SIG-M5 (cell line): Measurements from ENCODE around the gene KXD1.
"Not testable (repeated sequence)": the region's sequence is repeated elsewhere in the genome, so short reads cannot be mapped to it uniquely, and the experiment has no call there.

Experiments used
- DNase-seq: peaks from one replicate; lab custom pipeline; 2025; lab: John Stamatoyannopoulos, UW

The KXD1 gene

DNA sequence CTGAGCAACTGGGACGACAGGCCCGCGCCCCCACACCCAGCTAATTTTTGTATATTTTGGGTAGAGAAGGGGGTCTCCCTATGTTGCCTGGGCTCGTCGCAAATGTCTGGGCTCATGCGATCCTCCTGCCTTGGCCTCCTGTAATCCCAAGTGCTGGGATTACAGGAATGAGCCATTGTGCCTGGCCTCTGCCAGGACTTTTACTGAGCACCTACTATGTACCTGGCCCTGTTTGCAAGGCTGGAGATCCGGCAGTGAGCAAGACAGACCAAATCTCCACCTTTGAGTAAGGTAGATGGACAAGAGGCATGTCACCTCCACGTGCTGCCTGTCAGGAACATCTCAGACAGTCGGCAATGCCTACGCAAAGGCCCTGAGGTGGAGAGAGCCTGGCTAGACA is 21.2 kb upstream of the KXD1 start:
- no peak for DNase-seq

DNA sequence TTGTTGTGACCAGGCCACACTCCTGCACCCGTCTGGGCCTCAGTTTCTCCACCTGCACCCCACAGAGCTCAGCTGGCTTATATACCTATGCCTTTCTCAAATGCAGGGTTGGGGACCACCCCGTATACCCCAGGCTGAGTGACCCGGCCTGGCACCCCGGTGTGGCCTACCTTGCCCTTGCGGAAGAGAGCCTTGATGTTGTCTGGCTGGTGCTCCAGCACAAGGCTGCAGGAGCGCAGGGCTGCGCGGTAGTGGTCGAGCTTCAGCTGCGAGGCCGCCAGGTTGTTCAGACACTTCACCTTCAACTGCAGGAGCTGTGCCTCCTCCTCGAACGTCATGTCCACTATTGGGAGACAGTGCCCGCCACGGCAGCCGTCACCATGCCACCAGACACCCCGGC is 20.2 kb upstream of the KXD1 start:
- DNase-seq = no peak

DNA sequence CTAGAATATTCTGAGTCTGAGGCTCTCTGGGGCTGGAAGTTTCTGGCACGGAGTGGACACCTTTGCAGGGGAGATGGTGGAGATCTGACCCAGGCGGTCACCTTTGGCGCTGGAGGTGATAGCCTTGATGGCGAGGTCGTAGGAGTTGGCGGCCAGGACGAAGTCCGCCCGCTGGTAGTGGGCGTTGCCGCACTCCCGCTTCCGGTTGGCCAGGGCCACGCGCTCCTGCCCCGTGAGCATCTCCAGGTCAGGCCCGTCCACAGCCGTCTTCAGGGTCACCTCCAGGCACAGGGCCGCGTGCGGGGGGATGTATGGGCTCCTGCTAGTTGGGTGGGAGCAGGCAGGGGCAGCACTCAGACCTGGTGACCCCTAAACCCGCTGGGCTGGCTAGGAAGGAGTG is 19.6 kb upstream of the KXD1 start:
- DNase-seq = no peak

DNA sequence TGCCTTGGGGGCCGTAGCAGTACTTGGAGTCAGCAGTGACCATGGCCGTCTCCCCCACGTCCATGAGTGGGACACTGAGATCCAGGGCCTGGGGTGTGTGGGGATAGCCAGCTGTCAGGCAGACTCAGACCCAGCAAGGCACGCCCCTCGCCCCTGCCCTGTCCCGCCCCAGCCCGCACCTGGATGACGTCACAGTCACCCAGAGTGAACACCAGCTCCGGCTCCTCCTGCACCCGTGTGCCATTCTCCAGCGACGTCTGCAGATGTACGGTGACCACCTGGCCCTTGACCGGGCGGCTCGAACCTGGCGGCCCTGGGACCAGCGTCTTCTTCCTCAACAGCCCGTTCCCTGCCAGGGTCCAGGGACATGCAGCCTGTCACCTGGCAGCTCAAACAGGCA is 18.3 kb upstream of the KXD1 start:
- no peak for DNase-seq

DNA sequence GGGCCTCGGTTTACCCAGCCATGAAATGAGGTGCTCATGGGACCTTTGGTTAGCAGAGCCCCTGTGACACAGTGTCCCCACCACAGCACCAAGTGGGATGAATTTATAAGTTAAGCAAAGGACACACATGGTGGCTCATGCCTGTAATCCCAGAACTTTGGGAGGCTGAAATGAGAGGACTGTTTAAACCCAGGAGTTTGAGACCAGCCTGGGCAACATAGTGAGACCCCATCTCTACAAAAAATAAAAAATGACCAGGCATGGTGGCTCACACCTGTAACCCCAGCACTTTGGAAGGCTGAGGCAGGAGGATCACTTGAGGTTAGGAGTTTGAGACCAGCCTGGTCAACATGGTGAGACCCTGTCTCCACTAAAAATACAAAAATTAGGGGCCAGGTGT is 17.5 kb upstream of the KXD1 start:
- not testable (repeated sequence) for DNase-seq

DNA sequence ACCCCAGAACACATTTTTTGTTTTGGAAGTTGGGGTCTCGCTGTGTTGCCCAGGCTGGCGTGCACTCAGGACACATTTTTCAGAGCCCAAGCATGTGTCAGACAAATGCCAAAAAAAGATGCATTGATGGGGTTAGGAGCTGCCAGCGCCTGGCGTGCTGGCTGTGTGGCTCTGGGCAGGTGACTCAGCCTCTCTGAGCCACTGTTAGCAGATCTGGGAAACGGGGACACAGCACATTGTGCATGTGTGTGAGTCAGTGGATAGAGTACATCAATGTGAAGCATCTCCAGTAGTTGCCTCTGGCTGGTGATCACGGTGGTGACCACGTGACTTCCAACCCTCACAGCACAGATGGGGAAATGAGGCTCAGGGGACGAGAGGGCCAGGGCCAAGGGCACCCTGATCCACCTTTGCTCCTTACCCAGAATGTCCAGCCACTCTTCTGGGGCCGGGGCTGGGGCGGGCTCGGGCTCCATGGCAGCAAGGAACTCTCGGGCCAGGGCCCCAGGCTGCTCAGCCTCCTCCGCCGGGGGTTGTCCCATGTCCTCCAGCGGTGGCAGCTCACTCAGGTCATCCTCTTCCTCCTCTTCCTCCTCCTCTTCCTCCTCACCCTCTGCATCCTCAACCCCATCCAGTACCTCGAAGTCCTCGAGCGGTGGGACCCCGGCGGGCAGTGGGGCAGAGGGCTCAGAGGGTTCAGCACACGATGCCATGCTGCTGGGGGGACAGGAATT is 16.2 kb upstream of the KXD1 start:
- DNase-seq = no peak

DNA sequence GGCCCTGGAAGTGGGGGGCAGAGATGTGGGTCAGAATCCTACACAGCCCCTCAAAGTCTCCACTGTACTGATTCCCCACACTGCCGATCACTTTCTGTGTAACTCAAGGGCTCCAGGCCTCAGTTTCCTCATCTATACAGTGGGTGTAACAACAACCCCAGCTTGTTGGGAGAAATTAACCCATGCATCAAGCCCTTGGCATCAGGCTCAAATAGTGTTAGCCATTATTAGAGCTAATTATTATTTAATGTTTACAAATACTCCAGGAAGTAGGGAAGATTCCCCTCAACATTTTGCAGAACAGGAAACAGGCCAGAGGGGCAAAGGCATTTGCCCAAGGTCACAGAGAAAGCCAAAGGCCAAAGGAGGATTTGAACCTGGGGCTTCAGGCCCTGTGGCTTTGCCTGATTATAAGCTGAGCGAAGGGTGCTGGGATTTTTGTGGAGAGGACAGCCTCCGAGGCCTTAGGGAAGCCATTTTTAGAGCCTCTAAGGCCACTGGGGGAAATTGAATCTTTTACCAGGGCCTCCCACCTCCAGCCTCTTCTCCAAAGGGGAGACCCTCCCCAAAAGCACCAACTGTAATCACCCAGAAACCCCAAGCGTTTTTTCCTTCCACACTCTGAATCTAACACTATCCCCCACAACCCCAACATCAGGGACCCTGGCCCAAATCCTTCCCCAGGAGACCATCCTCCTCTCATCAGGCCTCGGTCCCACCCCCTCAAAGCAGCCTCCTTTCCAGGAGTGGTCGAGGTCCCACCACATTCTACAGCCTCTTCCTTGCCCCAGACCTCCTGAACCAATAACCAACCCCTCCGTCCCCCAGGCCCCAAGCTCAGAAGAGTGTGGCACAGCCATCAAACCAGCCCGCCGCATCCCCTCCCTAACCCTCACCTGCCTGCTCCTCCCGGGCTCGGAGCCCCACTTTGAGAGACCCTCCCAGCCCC is 15.4 kb upstream of the KXD1 start:
- DNase-seq = no peak

DNA sequence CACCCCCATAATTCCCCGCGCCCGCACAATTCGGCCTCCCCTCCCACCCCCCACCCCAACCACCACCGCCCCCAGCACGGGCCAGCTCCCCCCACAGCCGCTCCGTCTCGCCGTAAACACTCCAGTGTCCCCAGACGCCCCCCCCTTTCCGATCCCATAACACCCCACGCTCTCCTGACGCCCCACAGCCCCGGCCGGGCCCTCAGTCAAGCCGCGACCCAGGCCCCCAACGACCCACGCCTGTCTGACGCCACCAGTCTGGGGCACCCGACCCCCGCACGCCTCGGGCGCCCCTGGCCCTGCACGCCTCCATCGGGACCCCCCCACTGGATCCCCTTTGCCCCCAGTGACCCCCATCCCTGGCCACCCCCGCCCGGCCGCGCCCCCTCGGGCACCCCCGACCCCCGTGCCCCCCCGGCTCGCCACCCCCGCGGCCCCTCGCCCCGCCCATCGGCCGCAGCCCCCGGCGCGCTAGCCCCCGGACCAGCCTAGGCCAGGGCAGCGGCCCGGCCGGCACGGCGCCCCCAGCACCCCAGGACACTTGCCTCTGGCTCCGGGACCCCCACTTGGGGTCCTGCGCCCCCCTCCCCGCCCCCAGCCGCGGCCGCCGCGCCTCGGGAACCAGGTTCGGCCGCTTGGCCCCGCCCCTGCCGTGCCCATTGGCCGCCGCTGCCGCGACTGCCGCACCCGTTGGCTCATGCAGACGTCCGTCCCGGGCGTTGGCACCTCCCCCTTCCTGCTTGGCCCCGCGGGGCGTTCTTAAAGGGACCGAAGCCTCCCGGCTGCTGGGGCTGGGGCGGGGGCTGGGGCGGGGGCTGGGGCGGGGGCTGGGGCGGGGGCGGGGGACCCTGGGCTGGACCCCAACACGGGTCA is 14.5 kb upstream of the KXD1 start, which contains the start of gene FKBP8:
Gene FKBP8 (minus strand): TSS at position 633 of the 873 bp plus-strand sequence. CDS start 1,603 bp downstream, outside the sequence.
- peak; percentile 43 for DNase-seq

DNA sequence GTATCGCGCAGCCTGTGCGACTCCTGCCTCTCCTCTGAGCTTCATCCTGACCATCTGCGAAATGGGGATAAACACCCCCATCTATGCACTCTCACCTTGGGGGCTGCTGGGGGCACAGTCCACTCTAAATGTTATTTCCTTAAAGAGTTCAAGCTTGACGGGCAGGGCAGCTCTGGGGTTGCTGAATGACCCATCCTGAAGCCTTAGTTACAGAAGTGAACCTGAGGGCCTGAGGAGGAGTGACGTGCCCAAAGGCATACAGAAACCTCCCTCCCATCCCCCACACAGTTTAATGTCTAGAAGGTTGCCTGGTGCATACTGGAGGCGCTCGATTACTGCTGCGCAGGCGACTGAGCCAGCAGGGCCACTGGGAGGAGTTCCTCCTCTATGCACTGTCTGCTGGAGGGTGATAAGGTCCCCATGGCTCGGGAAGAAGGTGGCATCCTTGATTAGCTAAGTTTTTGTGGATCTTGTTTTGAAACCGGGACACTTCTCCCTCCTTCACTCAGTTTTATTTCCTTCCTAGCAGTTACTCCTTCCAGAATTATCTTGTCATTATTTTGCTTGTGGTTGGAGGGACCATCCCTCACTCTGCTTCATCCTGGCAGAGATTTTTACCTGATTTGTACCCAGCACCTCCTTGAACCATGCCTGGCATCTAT is 13.7 kb upstream of the KXD1 start:
- DNase-seq = peak; percentile 51

DNA sequence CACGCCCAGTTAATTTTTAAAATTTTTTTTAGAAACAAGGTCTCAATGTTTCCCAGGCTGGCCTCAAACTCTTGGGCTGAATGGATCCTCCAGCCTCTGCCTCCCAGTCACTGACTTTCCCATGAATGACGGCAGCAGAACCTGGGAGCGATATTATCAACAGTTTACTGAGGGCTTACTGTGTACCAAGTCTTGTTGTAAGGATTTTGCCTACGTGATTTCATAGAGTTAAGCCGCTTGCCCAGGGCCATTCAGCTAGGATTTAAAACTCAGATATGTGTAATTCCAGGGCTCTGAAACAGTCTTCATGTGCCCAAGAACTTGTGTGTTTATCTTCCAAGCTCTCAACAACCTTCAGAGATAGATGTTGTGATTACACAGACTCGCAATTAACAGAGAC is 6.0 kb upstream of the KXD1 start:
- DNase-seq = no peak

DNA sequence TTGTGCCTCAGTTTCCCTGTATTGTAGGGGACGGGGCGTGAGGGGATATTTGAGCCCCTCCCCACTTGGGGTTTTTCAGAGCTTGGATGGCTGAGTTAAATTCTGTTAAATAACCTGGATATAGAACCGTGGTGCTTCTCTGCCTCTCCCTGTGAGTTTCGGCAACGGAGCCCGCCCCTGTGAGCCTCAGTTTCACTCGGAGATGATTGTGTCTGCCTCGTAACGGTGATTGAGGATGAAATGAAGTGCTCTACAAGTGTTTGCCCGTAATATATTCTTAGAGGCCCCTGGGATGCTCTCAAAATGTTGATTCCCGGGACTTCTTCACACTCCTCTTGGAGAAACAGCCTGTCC is 509 bp downstream of the KXD1 start:
- no peak for DNase-seq

DNA sequence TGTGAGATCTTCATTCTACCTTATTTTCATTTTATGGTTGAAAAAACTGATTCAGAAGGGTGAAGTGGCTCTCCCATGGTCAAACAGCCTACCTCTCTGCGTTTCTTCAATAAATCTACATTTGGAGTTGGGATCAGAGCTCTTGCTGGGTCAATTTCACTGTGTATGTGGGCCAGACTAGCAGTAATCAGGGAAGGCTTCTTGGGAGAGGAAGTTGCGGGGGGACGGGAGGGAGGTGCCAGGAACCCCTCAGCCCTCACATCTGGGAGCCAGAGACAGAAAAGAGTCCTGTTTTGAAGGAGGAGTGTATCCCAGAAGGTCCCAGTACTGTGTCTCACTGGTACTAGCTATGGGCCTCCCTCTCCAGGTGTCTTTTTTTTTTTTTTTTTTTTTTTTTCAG is 934 bp downstream of the KXD1 start:
- no peak for DNase-seq

DNA sequence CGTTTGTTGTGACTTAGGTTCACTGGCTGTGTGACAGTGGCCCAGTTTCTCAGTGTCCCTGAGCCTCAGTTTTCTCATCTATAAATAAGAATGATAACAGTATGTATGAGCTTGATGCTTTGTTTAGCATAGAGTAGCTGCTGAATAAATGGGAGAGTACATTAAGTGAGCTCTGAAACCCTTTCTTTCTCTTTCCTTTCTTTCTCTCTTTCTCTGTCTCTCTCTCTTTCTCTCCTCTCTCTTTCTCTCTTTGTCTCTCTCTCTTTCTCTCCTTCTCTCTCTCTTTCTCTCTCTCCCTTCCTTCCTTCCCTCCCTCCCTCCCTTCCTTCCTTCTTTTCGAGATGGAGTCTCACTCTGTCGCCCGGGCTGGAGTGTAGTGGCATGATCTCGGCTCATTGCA is 2.0 kb downstream of the KXD1 start:
- no peak for DNase-seq

DNA sequence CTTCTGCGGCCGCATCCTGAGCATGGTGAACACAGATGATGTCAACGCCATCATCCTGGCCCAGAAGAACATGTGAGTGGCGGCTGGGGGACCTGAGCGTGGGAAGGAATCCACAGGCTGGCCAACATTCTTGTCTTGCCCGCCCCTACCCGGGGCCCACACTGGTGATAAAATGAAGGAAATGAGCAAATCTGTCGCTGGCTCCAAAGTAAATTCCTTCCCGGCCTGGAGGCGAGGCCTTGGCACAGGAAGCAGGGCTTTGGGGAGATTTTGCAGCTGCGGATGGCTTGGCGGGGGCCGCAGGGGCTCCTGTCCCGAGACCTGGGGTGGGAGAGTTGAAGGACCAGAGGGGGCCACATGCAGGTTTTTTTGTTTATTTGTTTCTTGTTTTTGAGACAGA is 4.4 kb downstream of the KXD1 start:
- no peak for DNase-seq

DNA sequence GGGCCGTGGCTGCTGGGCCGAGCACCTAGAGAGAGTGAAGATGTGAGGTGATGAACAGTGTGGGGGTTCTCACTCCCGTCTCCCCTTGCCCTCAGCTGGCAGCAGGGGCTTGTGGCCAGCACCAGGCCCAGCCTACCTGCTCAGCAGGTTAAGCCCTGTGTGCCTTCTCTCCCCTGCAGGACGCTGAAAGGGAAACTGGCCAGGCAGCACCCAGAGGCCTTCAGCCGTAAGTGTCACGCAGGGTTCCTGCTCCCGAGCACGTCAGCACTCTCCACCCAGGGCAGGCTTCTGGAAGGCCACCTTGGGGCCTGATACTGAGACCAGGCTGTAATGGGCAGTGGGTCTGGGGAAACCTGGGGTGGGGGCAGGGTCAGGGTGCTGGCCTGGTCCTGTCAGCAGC is 9.3 kb downstream of the KXD1 start:
- no peak for DNase-seq

DNA sequence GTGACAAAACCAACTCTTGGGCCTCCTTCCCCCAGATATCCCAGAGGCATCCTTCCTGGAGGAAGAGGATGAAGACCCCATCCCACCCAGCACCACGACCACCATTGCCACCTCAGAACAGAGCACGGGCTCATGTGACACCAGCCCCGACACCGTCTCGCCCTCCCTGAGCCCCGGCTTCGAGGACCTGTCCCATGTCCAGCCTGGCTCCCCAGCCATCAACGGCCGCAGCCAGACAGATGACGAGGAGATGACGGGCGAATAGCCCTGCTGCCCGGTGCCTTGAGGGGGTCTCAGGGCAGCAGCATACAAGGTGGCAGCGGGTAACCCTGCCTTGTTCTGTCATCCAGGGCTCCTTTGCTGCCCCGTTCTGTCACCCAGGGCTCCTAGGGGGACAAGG is 10.7 kb downstream of the KXD1 start:
- no peak for DNase-seq

DNA sequence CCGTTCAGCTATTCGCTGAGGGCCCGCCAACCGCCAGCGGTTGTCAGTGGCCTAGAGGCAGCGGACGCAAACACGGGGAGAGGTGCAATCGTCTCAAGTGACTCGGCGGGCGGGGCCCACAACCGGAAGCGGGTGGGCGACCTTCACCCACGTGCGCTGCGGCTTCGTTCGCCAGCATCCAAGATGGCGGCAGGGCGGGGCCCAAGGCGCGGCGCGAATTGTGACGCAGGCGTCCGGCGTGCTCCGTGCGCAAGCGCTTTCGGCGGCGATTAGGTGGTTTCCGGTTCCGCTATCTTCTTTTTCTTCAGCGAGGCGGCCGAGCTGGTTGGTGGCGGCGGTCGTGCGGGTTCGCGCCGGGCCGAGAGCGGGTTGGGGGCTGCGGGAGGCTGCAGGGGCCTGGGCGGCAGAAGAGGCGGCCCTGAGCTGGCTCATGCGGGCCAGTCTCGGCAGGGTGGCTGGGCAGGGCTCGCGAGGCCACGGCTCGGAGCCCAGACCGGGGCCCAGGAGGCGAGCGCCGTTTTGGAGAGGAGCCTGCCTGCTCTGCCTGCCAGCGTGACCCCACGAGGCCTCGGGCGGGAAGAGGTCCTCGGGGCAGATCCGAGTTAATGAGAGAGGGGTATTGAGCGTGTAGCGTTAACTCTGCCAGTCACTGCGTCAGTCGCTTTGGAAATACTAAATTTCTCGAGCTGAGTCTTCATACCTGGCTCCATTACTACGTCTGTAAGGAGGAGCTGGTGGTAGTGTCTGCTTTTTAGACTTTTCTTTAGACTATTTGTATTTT is 14.1 kb downstream of the KXD1 start, which contains the start of gene UBA52:
Gene UBA52 (plus strand): TSS at position 294 of the 781 bp plus-strand sequence. CDS start 1,444 bp downstream, outside the sequence.
- DNase-seq = peak; percentile 72

DNA sequence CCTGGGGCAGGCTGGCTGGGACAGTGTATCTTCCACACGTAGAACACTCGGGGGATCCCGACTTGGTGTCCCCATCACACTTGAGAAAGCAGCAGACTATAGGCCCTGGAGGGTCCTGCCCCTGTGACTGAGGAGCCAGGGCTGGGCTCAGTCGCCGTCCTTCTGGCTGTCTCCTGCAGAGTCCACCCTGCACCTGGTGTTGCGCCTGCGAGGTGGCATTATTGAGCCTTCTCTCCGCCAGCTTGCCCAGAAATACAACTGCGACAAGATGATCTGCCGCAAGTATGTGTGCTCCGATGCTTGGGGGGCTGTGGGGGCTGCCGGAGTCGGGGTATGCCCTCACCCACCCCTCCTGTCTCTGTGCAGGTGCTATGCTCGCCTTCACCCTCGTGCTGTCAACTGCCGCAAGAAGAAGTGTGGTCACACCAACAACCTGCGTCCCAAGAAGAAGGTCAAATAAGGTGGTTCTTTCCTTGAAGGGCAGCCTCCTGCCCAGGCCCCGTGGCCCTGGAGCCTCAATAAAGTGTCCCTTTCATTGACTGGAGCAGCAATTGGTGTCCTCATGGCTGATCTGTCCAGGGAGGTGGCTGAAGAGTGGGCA is 17.1 kb downstream of the KXD1 start:
- DNase-seq = no peak

DNA sequence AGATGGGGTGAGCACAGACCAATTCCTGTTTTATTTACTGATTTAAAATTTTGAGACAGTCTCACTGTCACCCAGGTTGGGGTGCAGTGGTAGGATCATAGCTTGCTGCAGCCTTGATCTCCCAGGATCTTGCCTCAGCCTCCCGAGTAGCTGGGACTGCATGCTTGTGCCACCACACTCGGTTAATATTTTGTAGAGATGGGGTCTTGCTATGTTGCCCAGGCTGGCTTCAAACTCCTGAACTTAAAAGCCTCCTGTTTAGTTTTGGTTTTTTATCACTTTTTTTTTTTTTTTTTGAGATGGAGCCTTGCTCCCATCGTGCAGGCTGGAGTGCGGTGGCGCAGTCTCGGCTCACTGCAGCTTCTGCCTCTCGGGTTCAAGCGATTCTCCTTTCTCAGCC is 18.7 kb downstream of the KXD1 start:
- no peak for DNase-seq

DNA sequence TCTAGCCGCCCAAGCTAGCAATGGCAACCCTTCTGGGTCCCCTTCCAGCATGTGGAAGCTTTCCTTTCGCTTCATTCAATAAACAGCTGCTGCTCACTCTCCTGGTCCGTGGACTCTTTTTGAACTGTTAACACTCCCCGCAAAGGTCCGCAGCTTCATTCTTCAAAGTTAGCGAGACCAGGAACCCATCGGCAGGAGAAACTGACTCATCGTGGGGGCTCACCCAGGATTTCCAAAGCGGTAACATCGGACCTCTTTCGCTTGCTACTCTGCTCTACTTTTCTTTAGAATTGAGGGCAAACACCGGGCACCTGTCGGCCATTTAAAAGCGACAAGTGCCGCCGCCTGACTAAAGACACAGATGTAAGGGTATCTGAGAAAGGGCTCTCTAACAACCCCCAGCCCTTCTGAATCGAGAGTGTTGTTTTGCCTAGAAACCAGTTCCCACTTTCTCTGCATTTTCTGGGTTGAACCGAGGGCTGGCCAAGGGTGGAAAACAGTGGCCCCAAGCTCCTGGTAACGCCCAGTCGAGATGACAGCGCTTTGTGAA is 19.8 kb downstream of the KXD1 start:
- DNase-seq = no peak
